Natural killer cell (primary cell): ENCODE data around the gene PRKCB. TPM values are rescaled to one million over a fixed set of nuclear protein-coding genes. Genes with fewer than 3 reads are reported as not detected.

Experiments
- ATAC-seq, 3 donors: fragments of 150-1000 bp in 2 of 3; fragments of 200-7000 bp in 1 of 3; cut with Tn5 transposase; 1 replicate in 1 of 3; 2 replicates in 2 of 3; pipeline ENCODE4 v1.10.0; 2021; ENCODE audit warnings: mild to moderate bottlenecking in 2 of 3, moderate library complexity in 2 of 3
- DNase-seq, 2 donors: peaks; one replicate each; pipeline versions ENCODE4 v3.0.0 to v3.0.0-alpha.2; 2013 to 2021; ENCODE audit warnings: mixed read lengths in 1 of 2
- H3K27ac ChIP-seq: one replicate; pipeline ENCODE4 v1.5.1; 2013; ENCODE audit warnings: mild to moderate bottlenecking, low read length
- H3K27me3 ChIP-seq: one replicate; pipeline ENCODE4 v1.6.1; 2013; ENCODE audit warnings: low read length; ENCODE audit not compliant: control insufficient read depth, insufficient read depth
- H3K36me3 ChIP-seq: one replicate; pipeline ENCODE4 v1.6.1; 2013; ENCODE audit warnings: low read length; ENCODE audit not compliant: control insufficient read depth, insufficient read depth
- H3K4me1 ChIP-seq: one replicate; pipeline ENCODE4 v1.6.1; 2013; ENCODE audit warnings: low read length; ENCODE audit not compliant: control insufficient read depth, insufficient read depth
- H3K4me3 ChIP-seq: one replicate; pipeline ENCODE4 v1.5.1; 2013; ENCODE audit warnings: low read length
- H3K9me3 ChIP-seq: one replicate; pipeline ENCODE4 v1.6.1; 2013; ENCODE audit warnings: low read length; ENCODE audit not compliant: control insufficient read depth, insufficient read depth
- H3K27ac Mint-ChIP-seq, 2 donors: one replicate each; pipeline ENCODE4 v1.8.0; 2022; ENCODE audit warnings: mild to moderate bottlenecking in 2 of 2, mixed read lengths in 2 of 2, moderate library complexity in 1 of 2
- H3K27me3 Mint-ChIP-seq, 2 donors: one replicate each; pipeline ENCODE4 v1.8.0; 2022; ENCODE audit warnings: low read depth in 2 of 2, mixed read lengths in 2 of 2
- H3K36me3 Mint-ChIP-seq: one replicate; pipeline ENCODE4 v1.8.0; 2022; ENCODE audit warnings: mixed read lengths
- H3K4me1 Mint-ChIP-seq, 2 donors: one replicate each; pipeline ENCODE4 v1.8.0; 2022; ENCODE audit warnings: mixed read lengths in 2 of 2
- H3K4me3 Mint-ChIP-seq: one replicate; pipeline ENCODE4 v1.8.0; 2022; ENCODE audit warnings: mild to moderate bottlenecking, moderate library complexity, mixed read lengths
- H3K9me3 Mint-ChIP-seq, 2 donors: one replicate each; pipeline ENCODE4 v1.8.0; 2022; ENCODE audit warnings: mixed read lengths in 2 of 2
- WGBS: methylation state at CpG from one replicate; pipeline ENCODE4 v1.1.7; 2013; ENCODE audit warnings: missing lambda C conversion rate; ENCODE audit not compliant: insufficient coverage; 5-methylcytosine and 5-hydroxymethylcytosine counted together
- intact Hi-C: fragments of 100-400 bp; cut with micrococcal nuclease; formaldehyde crosslinking; loops from one replicate; pipeline ENCODE4 v1.14.2; 2022
- total RNA-seq, 4 donors: library from RNA; stranded (reverse); fragments of 120-200 nt in 1 of 4; gene quantifications; one replicate each; pipeline versions ENCODE4 v1.2.3 to v1.2.4, GENCODE V29; 2013 to 2022
- TF ChIP-seq, protein P1 (sequence below): fragments of 200-600 bp; IDR thresholded peaks from one replicate; pipeline ENCODE4 v1.8.0; 2022; ENCODE audit warnings: antibody characterized with exemption

Gene PRKCB
- total RNA-seq, 3 donors from 2014 or later (not counting 1 experiment from before 2014, with no cell fraction given): 182 to 222 (median 183) TPM

DNA sequence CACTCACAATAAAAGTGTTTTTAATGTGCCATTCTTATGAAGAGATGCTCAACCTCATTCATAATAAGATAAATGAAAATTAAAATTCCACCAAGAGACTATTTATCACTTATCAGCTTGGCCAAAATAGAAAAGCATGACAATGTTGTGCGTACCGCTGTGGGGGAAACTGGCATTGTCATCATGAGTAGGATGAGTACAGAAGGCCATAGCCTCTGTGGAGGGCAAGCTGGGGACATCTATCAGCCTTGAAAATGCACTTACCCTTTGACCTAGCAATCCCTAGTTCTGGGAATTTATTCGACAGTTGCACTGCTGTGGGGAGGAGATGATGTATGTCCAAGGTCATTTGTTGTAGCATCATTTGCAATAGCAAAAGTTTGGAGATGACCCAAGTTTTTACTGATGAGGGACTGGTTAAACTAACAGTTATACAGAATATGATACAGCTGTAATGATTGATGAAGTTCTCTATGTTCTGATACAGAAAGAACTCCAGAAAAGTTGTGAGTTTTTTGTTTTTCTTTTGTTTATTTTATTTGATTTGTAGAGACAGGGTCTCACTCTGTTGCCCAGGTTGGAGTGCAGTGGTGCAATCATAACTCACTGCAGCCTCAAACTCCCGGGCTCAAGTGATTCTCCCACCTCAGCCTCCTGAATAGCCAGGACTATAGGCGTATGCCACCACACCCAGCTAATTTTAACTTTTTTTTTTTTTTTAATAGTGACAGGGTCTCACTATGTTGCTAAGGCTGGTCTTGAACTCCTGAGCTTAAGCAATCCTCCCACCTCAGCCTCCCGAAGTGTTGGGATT lies 13.7 kb upstream of the PRKCB start:
- 94% methylated on average over 6 of the region's 6 CpGs for WGBS
- ATAC-seq (no peak), DNase-seq (no peak)
- no peaks in the 10 kb centered on the region for H3K9me3 Mint-ChIP-seq
- no peaks in the 10 kb centered on the region for H3K27me3 ChIP-seq
- peaks cover 46% of the 10 kb centered on the region in 2 donors for H3K4me1 Mint-ChIP-seq
- no peak overlapping the region for H3K4me3 Mint-ChIP-seq
- H3K36me3 Mint-ChIP-seq: no peaks in the 10 kb centered on the region
- peaks cover 0 to 2% of the 10 kb centered on the region in 2 donors for H3K27me3 Mint-ChIP-seq
- TF ChIP-seq, protein P1, sequence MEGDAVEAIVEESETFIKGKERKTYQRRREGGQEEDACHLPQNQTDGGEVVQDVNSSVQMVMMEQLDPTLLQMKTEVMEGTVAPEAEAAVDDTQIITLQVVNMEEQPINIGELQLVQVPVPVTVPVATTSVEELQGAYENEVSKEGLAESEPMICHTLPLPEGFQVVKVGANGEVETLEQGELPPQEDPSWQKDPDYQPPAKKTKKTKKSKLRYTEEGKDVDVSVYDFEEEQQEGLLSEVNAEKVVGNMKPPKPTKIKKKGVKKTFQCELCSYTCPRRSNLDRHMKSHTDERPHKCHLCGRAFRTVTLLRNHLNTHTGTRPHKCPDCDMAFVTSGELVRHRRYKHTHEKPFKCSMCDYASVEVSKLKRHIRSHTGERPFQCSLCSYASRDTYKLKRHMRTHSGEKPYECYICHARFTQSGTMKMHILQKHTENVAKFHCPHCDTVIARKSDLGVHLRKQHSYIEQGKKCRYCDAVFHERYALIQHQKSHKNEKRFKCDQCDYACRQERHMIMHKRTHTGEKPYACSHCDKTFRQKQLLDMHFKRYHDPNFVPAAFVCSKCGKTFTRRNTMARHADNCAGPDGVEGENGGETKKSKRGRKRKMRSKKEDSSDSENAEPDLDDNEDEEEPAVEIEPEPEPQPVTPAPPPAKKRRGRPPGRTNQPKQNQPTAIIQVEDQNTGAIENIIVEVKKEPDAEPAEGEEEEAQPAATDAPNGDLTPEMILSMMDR: no peak
- peaks cover 26% of the 10 kb centered on the region for H3K4me1 ChIP-seq
- H3K27ac Mint-ChIP-seq: peak overlapping the region in 1 of 2 donors; percentile 54
- no peaks in the 10 kb centered on the region for H3K36me3 ChIP-seq
- no peak overlapping the region for H3K27ac ChIP-seq
- intact Hi-C loops: no loop called here
- H3K4me3 ChIP-seq: no peak overlapping the region
- H3K9me3 ChIP-seq: no peaks in the 10 kb centered on the region

GRCh38 chr16:23823475-23824384 lies 12.1 kb upstream of the PRKCB start:
- no peak overlapping the region for H3K4me3 ChIP-seq
- no peaks in the 10 kb centered on the region for H3K36me3 Mint-ChIP-seq
- intact Hi-C loops: loop anchor here (1.0 kb wide), 1 partner anchor 12 kb away; the partner anchor contains the start of gene PRKCB
- no peaks in the 10 kb centered on the region for H3K27me3 Mint-ChIP-seq
- H3K27ac Mint-ChIP-seq: peak overlapping the region; percentile 73 to 89
- H3K27me3 ChIP-seq: no peaks in the 10 kb centered on the region
- H3K36me3 ChIP-seq: no peaks in the 10 kb centered on the region
- DNase-seq (no peak), ATAC-seq (peak; percentile 61 to 89 (median 87))
- 69% methylated on average over 7 of the region's 9 CpGs for WGBS
- H3K4me1 Mint-ChIP-seq: peaks cover 49 to 50% of the 10 kb centered on the region in 2 donors
- peak overlapping the region; percentile 21 for H3K27ac ChIP-seq
- no peaks in the 10 kb centered on the region for H3K9me3 Mint-ChIP-seq
- no peaks in the 10 kb centered on the region for H3K9me3 ChIP-seq
- TF ChIP-seq, protein P1: no peak
- H3K4me1 ChIP-seq: peaks cover 29% of the 10 kb centered on the region
- peak overlapping the region; percentile 82 for H3K4me3 Mint-ChIP-seq

DNA sequence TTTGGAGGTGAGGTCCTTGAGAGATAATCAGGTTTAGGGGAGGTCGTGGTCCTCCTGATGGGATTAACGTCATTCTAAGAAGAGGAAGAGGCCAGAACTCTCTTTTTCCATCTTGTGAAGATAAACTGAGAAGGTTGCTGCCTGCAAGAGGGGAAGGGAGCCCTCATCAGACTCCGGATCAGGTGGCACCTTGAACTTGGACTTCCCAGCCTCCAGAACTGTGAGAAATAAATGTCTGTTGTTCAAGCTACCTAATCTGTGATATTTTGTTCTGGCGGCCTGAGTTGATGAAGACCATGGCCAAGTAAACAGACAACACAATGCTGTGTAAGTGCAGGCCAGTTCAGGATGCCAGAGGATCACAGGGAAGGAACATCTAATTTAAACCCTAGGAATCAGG lies 10.9 kb upstream of the PRKCB start:
- Histone ChIP-seq H3K27ac (no peak overlapping the region), H3K36me3 (no peaks in the 10 kb centered on the region), H3K4me1 (peaks cover 29% of the 10 kb centered on the region), H3K4me3 (no peak overlapping the region), H3K27me3 (no peaks in the 10 kb centered on the region), H3K9me3 (peaks cover 3% of the 10 kb centered on the region)
- H3K27me3 Mint-ChIP-seq: no peaks in the 10 kb centered on the region
- DNase-seq (no peak), ATAC-seq (no peak)
- WGBS: 70% methylated on average over 4 of the region's 4 CpGs
- H3K36me3 Mint-ChIP-seq: peaks cover 5% of the 10 kb centered on the region
- peak overlapping the region; percentile 73 to 89 for H3K27ac Mint-ChIP-seq
- intact Hi-C loops: loop anchor here (5.0 kb wide), 1 partner anchor 37 kb away; no protein-coding TSS in a partner anchor
- TF ChIP-seq, protein P1: no peak
- peaks cover 49 to 50% of the 10 kb centered on the region in 2 donors for H3K4me1 Mint-ChIP-seq
- no peak overlapping the region for H3K4me3 Mint-ChIP-seq
- no peaks in the 10 kb centered on the region for H3K9me3 Mint-ChIP-seq
